Epithelial cell of proximal tubule (primary cell): Measurements from ENCODE around the gene BACH2. TPM values are rescaled to one million over a fixed set of nuclear protein-coding genes. Genes with fewer than 3 reads are reported as not detected.

Experiments used
- DNase-seq: peaks from one replicate; pipeline ENCODE4 v3.0.0-alpha.2; 2011; ENCODE audit warnings: low read depth
- H3K4me3 ChIP-seq: 2 replicates; pipeline ENCODE4 v1.5.1; 2011; ENCODE audit warnings: low read depth, mild to moderate bottlenecking, low read length
- total RNA-seq: library from RNA; depleted of rRNA; stranded (reverse); fragments of >200 nt; gene quantifications from 2 replicates; pipeline ENCODE4 v1.2.3, GENCODE V29; 2015
- TF ChIP-seq, protein P1 (sequence below): conservative IDR thresholded peaks from 2 replicates; pipeline ENCODE4 v1.5.1; 2012; ENCODE audit warnings: low read depth, mild to moderate bottlenecking, low read length

The BACH2 gene
- total RNA-seq, 1 donor from 2014 or later: 0.69 TPM

DNA sequence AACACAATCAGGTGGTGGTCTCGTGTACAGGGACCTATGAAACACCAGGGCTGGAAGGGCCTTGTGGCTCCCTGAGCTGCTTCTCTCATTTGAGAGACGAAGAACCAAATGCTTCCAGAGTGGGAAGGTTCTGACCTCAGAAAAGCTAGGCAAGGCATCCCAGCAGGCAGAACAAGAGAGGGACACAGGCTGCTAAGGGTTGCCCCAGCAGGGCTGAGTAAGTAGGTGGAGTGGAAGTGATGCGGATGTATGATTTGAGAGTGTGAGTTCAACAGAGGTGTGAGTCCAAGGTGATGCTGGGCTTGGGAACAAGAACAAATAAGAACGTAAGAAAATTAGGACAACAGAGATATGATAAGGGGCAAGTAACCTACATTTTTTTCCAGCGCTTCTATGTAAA lies 147.8 kb downstream of the BACH2 start:
- TF ChIP-seq, protein P1, sequence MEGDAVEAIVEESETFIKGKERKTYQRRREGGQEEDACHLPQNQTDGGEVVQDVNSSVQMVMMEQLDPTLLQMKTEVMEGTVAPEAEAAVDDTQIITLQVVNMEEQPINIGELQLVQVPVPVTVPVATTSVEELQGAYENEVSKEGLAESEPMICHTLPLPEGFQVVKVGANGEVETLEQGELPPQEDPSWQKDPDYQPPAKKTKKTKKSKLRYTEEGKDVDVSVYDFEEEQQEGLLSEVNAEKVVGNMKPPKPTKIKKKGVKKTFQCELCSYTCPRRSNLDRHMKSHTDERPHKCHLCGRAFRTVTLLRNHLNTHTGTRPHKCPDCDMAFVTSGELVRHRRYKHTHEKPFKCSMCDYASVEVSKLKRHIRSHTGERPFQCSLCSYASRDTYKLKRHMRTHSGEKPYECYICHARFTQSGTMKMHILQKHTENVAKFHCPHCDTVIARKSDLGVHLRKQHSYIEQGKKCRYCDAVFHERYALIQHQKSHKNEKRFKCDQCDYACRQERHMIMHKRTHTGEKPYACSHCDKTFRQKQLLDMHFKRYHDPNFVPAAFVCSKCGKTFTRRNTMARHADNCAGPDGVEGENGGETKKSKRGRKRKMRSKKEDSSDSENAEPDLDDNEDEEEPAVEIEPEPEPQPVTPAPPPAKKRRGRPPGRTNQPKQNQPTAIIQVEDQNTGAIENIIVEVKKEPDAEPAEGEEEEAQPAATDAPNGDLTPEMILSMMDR: no peak
- H3K4me3 ChIP-seq: no peak overlapping the region
- DNase-seq: no peak

- TF ChIP-seq, protein P1: no peak
- DNase-seq: no peak
- no peak overlapping the region for H3K4me3 ChIP-seq
These were observed 149.6 kb downstream of the BACH2 start for GRCh38 chr6:90146921-90147649.

GRCh38 chr6:90146024-90146423 lies 150.6 kb downstream of the BACH2 start:
- TF ChIP-seq, protein P1: no peak
- DNase-seq: no peak
- H3K4me3 ChIP-seq: no peak overlapping the region

- TF ChIP-seq, protein P1: no peak
- no peak for DNase-seq
- no peak overlapping the region for H3K4me3 ChIP-seq
These were observed 151.6 kb downstream of the BACH2 start for GRCh38 chr6:90144928-90145555.

GRCh38 chr6:90144396-90144795 lies 152.2 kb downstream of the BACH2 start:
- DNase-seq: no peak
- TF ChIP-seq, protein P1: no peak
- H3K4me3 ChIP-seq: no peak overlapping the region

DNA sequence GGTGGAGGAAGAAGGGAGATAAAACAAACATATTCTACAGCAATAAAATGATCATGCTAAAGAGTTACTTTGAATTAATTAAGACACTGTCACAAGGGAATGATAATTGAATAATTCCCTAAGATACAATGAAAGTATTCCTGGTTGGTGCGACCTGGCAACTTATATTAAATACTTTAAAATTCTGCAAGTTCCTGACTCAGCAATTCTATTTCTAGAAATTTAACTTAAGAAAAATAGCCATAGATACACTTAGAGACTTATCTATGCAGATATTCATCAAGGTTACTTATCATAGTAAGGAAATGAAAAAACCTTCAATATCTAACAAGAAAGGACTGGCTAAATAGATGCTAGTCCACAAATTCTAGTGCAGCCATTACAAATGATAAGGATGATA lies 156.0 kb downstream of the BACH2 start:
- TF ChIP-seq, protein P1: no peak
- H3K4me3 ChIP-seq: no peak overlapping the region
- no peak for DNase-seq
